ENCODE measurements around the gene PAQR5.
"Not testable (repeated sequence)": the region's sequence is repeated elsewhere in the genome, so short reads cannot be mapped to it uniquely, and the experiment has no call there.

PAQR5 gene

DNA sequence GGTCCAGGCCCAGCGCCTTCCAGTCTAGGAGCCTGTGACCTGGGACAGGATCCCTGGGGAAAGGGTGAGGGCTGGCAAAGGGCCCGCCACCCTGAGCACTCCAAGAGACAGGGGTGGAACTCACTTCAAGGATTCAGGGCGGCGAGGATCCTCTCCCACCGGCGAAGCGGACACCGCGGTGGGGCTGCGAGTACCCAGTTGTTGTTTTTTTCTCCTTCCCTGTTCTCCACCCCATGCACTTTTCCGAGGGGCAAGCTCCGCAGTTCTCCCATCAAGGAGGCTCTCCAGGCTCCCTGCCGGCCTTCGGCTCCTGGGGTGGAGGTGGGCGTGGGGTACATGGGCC lies 387 bp upstream of the PAQR5 start:
- H4K20me1 ChIP-seq (ENCODE audit: low read depth, low read length) = no peaks in the 10 kb centered on the region
- no peaks in the 10 kb centered on the region for H3F3A ChIP-seq (ENCODE audit: insufficient read depth)
- H3K9me3 ChIP-seq (ENCODE audit: insufficient read depth, low read length) = no peaks in the 10 kb centered on the region
- H3K36me3 ChIP-seq (ENCODE audit: low read length) = no peaks in the 10 kb centered on the region
- no peaks in the 10 kb centered on the region for H3K27me3 ChIP-seq (ENCODE audit: low read length)
- H3K79me2 ChIP-seq (ENCODE audit: insufficient read depth, low read length) = no peaks in the 10 kb centered on the region
- TF ChIP-seq, protein P1, sequence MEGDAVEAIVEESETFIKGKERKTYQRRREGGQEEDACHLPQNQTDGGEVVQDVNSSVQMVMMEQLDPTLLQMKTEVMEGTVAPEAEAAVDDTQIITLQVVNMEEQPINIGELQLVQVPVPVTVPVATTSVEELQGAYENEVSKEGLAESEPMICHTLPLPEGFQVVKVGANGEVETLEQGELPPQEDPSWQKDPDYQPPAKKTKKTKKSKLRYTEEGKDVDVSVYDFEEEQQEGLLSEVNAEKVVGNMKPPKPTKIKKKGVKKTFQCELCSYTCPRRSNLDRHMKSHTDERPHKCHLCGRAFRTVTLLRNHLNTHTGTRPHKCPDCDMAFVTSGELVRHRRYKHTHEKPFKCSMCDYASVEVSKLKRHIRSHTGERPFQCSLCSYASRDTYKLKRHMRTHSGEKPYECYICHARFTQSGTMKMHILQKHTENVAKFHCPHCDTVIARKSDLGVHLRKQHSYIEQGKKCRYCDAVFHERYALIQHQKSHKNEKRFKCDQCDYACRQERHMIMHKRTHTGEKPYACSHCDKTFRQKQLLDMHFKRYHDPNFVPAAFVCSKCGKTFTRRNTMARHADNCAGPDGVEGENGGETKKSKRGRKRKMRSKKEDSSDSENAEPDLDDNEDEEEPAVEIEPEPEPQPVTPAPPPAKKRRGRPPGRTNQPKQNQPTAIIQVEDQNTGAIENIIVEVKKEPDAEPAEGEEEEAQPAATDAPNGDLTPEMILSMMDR (IDR thresholded peaks at IDR 0.05; ENCODE audit: insufficient read depth, low read length, poor library complexity, severe bottlenecking) = no peak
- no peak for TF ChIP-seq EZH2phosphoT487 (conservative IDR thresholded peaks at IDR 0.05; ENCODE audit: low read length)
- no peak overlapping the region for H3K4me3 ChIP-seq (ENCODE audit: insufficient read depth, low read length, poor library complexity, severe bottlenecking)
- no peak overlapping the region for H2AFZ ChIP-seq (ENCODE audit: low read depth, low read length, severe bottlenecking)
- H3K4me2 ChIP-seq (ENCODE audit: low read depth, low read length, poor library complexity, severe bottlenecking) = no peak overlapping the region
- no peak overlapping the region for H3K9ac ChIP-seq (ENCODE audit: low read length)
- H3K27ac ChIP-seq (ENCODE audit: low read depth, low read length) = no peak overlapping the region
- no peaks in the 10 kb centered on the region for H3K9me2 ChIP-seq (replicated peaks; ENCODE audit: insufficient read depth, low read length)

DNA sequence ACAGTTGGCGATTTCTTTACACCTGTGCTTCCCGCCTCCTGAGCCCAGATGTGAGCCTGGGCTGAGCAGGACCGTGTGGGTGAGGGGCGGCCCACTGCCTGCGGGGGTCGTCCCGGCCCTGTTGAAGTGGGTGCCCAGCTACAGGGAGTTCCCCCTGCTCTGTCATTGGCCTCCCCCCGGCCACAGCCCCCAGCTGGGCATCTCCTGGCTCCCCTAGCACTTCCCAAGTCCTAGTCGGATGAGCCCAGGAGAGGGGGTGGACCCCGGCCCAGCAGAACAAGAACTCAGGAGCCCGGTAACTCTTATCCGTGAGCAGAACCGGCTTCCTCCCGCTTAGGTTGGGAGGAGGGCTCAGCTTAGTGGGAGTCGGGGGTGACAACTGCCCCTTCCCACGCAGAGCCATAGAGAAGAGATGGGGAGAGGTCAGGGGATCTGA lies 757 bp downstream of the PAQR5 start:
- Histone ChIP-seq H3K4me3 (ENCODE audit: insufficient read depth, low read length, poor library complexity, severe bottlenecking) (no peak overlapping the region), H2AFZ (ENCODE audit: low read depth, low read length, severe bottlenecking) (no peak overlapping the region), H3K27me3 (ENCODE audit: low read length) (no peaks in the 10 kb centered on the region), H4K20me1 (ENCODE audit: low read depth, low read length) (no peaks in the 10 kb centered on the region), H3K9me3 (ENCODE audit: insufficient read depth, low read length) (no peaks in the 10 kb centered on the region), H3K9ac (ENCODE audit: low read length) (no peak overlapping the region), H3K36me3 (ENCODE audit: low read length) (no peaks in the 10 kb centered on the region), H3K9me2 (replicated peaks; ENCODE audit: insufficient read depth, low read length) (no peaks in the 10 kb centered on the region), H3K79me2 (ENCODE audit: insufficient read depth, low read length) (no peaks in the 10 kb centered on the region), H3K27ac (ENCODE audit: low read depth, low read length) (no peak overlapping the region), H3F3A (ENCODE audit: insufficient read depth) (no peaks in the 10 kb centered on the region), H3K4me2 (ENCODE audit: low read depth, low read length, poor library complexity, severe bottlenecking) (no peak overlapping the region)
- TF ChIP-seq, protein P1 (IDR thresholded peaks at IDR 0.05; ENCODE audit: insufficient read depth, low read length, poor library complexity, severe bottlenecking) = no peak
- no peak for TF ChIP-seq EZH2phosphoT487 (conservative IDR thresholded peaks at IDR 0.05; ENCODE audit: low read length)

GRCh38 chr15:69299943-69300588 lies 1.4 kb downstream of the PAQR5 start:
- no peaks in the 10 kb centered on the region for H3K9me3 ChIP-seq (ENCODE audit: insufficient read depth, low read length)
- no peak overlapping the region for H3K4me3 ChIP-seq (ENCODE audit: insufficient read depth, low read length, poor library complexity, severe bottlenecking)
- TF ChIP-seq, protein P1 (IDR thresholded peaks at IDR 0.05; ENCODE audit: insufficient read depth, low read length, poor library complexity, severe bottlenecking) = no peak
- no peak for TF ChIP-seq EZH2phosphoT487 (conservative IDR thresholded peaks at IDR 0.05; ENCODE audit: low read length)
- H3K27me3 ChIP-seq (ENCODE audit: low read length) = no peaks in the 10 kb centered on the region
- H3K4me2 ChIP-seq (ENCODE audit: low read depth, low read length, poor library complexity, severe bottlenecking) = no peak overlapping the region
- no peak overlapping the region for H3K27ac ChIP-seq (ENCODE audit: low read depth, low read length)
- no peak overlapping the region for H2AFZ ChIP-seq (ENCODE audit: low read depth, low read length, severe bottlenecking)
- H4K20me1 ChIP-seq (ENCODE audit: low read depth, low read length) = no peaks in the 10 kb centered on the region
- H3K9ac ChIP-seq (ENCODE audit: low read length) = no peak overlapping the region
- H3K79me2 ChIP-seq (ENCODE audit: insufficient read depth, low read length) = no peaks in the 10 kb centered on the region
- H3K36me3 ChIP-seq (ENCODE audit: low read length) = no peaks in the 10 kb centered on the region
- no peaks in the 10 kb centered on the region for H3F3A ChIP-seq (ENCODE audit: insufficient read depth)
- H3K9me2 ChIP-seq (replicated peaks; ENCODE audit: insufficient read depth, low read length) = no peaks in the 10 kb centered on the region

DNA sequence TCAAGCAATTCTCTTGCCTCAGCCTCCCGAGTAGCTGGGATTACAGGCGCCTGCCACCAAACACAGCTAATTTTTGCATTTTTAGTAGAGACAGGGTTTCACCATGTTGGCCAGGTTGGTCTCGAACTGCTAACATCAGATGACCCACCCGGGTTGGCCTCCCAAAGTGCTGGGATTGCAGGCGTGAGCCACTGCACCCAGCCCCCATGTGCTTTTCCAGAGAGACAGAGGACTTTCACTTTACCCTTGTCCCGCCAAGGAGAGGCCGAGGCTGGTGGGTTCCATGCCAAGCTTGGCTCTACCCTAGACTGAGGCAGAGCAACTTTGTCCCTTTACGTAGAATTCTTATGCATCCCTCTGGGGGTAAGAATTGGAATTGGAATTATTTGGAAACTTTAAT lies 2.4 kb downstream of the PAQR5 start:
- not testable (repeated sequence) for H3K9me3 ChIP-seq (ENCODE audit: insufficient read depth, low read length); H2AFZ ChIP-seq (ENCODE audit: low read depth, low read length, severe bottlenecking); H3K9ac ChIP-seq (ENCODE audit: low read length); H3K4me2 ChIP-seq (ENCODE audit: low read depth, low read length, poor library complexity, severe bottlenecking); H3F3A ChIP-seq (ENCODE audit: insufficient read depth); H3K9me2 ChIP-seq (replicated peaks; ENCODE audit: insufficient read depth, low read length); H3K27me3 ChIP-seq (ENCODE audit: low read length); H3K36me3 ChIP-seq (ENCODE audit: low read length); H3K27ac ChIP-seq (ENCODE audit: low read depth, low read length); H4K20me1 ChIP-seq (ENCODE audit: low read depth, low read length); H3K4me3 ChIP-seq (ENCODE audit: insufficient read depth, low read length, poor library complexity, severe bottlenecking); H3K79me2 ChIP-seq (ENCODE audit: insufficient read depth, low read length)

DNA sequence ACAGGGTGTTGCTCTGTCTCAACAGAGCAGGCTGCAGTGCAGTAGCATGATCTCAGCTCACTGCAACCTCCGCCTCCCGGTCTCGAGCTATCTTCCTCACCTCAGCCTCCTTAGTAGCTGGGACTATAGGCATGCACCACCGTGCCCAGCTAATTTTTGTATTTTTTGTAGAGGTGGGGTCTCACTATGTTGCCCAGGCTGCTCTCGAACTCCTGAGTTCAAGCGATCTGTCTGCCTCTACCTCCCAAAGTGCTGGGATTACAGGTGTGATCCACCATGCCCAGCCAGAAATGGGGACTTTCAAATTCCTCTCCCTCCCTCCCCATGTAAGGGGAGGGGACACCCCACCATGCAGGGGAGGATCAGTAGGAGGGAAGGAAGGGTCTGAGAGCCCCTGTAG lies 3.4 kb downstream of the PAQR5 start:
- not testable (repeated sequence) for H4K20me1 ChIP-seq (ENCODE audit: low read depth, low read length); H3K9me2 ChIP-seq (replicated peaks; ENCODE audit: insufficient read depth, low read length); H3K4me3 ChIP-seq (ENCODE audit: insufficient read depth, low read length, poor library complexity, severe bottlenecking); H3K27me3 ChIP-seq (ENCODE audit: low read length); H3K36me3 ChIP-seq (ENCODE audit: low read length); H3F3A ChIP-seq (ENCODE audit: insufficient read depth); H2AFZ ChIP-seq (ENCODE audit: low read depth, low read length, severe bottlenecking); H3K79me2 ChIP-seq (ENCODE audit: insufficient read depth, low read length); H3K27ac ChIP-seq (ENCODE audit: low read depth, low read length); H3K4me2 ChIP-seq (ENCODE audit: low read depth, low read length, poor library complexity, severe bottlenecking); H3K9me3 ChIP-seq (ENCODE audit: insufficient read depth, low read length); H3K9ac ChIP-seq (ENCODE audit: low read length)
